ENCODE data around the gene POLR3GL. TPM values are rescaled to one million over a fixed set of nuclear protein-coding genes. Genes with fewer than 3 reads are reported as not detected.

POLR3GL gene
- total RNA-seq, 1 experiment from 2014 or later = 7.9 TPM

DNA sequence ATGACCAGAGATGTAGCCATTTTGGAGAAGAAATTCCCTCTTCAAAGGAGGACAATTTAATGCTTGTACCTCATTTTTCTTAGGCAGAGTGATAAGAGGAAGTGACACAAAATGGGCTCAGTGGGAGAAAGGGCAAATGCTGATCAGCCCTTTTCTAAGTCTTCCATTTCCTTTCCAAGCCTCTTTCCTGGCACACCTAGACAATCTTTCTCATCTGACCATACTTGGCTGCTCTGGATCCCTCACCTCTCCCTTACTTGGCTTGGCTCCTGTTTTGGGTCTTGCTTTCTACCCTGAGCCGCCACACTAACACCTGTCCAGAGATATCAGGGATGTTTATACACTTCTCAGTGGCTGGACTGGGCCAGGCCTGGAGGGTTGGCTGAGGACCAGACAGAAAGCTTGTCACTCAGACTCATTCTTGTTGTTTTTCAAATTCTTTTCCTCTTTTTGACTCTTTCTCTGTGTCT lies 18.8 kb downstream of the POLR3GL start:
- Histone ChIP-seq H4K20me1 (ENCODE audit: control insufficient read depth, insufficient read depth, insufficient read length) (no peaks in the 10 kb centered on the region), H3K14ac (ENCODE audit: insufficient read depth, low read length) (no peak overlapping the region), H3K9me3 (ENCODE audit: control insufficient read depth, low read depth, low read length) (no peaks in the 10 kb centered on the region), H2AK5ac (ENCODE audit: insufficient read length, low read length) (no peak overlapping the region), H3K27me3 (ENCODE audit: insufficient read depth, low read length) (no peaks in the 10 kb centered on the region), H3K18ac (ENCODE audit: insufficient read length, low read depth, low read length) (no peak overlapping the region), H4K91ac (ENCODE audit: insufficient read length, low read depth, low read length) (no peak overlapping the region), H3T11ph (ENCODE audit: low read length) (no peak overlapping the region), H3K23ac (ENCODE audit: insufficient read length, low read depth, low read length) (no peak overlapping the region), H3K9ac (ENCODE audit: extremely low read depth, insufficient read length, low read length) (no peak overlapping the region), H3K79me1 (ENCODE audit: insufficient read depth, low read depth, low read length, poor library complexity, severe bottlenecking) (no peaks in the 10 kb centered on the region), H2BK12ac (ENCODE audit: insufficient read length, low read depth, low read length) (no peak overlapping the region), H2BK120ac (ENCODE audit: low read depth, low read length, poor library complexity, severe bottlenecking) (no peak overlapping the region), H3K4me1 (ENCODE audit: insufficient read depth, low read length) (peaks cover 17% of the 10 kb centered on the region), H3K23me2 (ENCODE audit: insufficient read length, low read depth, low read length, poor library complexity, severe bottlenecking) (no peaks in the 10 kb centered on the region), H2AFZ (ENCODE audit: low read length) (no peak overlapping the region), H3K79me2 (ENCODE audit: insufficient read depth, low read length) (no peaks in the 10 kb centered on the region), H3K56ac (ENCODE audit: insufficient read length, low read depth, low read length) (no peak overlapping the region), H2BK15ac (ENCODE audit: low read depth, low read length) (no peak overlapping the region), H3K4ac (ENCODE audit: low read depth, low read length) (no peak overlapping the region), H2BK5ac (ENCODE audit: insufficient read length, low read length) (no peak overlapping the region), H2BK20ac (ENCODE audit: low read depth, low read length, poor library complexity, severe bottlenecking) (no peak overlapping the region), H4K8ac (replicated peaks; ENCODE audit: insufficient read length, low read depth, low read length) (no peak overlapping the region), H4K5ac (ENCODE audit: insufficient read length, low read depth, low read length) (no peak overlapping the region), H3K27ac (ENCODE audit: insufficient read length, low read depth, low read length) (no peak overlapping the region), H3K4me2 (ENCODE audit: insufficient read depth, insufficient read length, low read length) (no peak overlapping the region)
- Mint-ChIP-seq H3K36me3 (ENCODE audit: insufficient read depth in 1 of 3, low read depth in 3 of 3) (no peaks in the 10 kb centered on the region), H3K27ac (peak overlapping the region in 1 of 3 experiments; percentile 31; a peak in 1 of 7 replicates), H3K4me3 (no peak overlapping the region; a peak in 1 of 5 replicates), H3K4me1 (peaks cover 23 to 28% of the 10 kb centered on the region in 2 experiments), H3K27me3 (ENCODE audit: low read depth) (peaks cover 5% of the 10 kb centered on the region), H3K9me3 (no peaks in the 10 kb centered on the region)
- no peak for DNase-seq
- WGBS (ENCODE audit: extremely low coverage, insufficient read length, low lambda C conversion rate) = no CpG with 5 or more reads among the region's 1 CpG
- TF ChIP-seq, protein P1, sequence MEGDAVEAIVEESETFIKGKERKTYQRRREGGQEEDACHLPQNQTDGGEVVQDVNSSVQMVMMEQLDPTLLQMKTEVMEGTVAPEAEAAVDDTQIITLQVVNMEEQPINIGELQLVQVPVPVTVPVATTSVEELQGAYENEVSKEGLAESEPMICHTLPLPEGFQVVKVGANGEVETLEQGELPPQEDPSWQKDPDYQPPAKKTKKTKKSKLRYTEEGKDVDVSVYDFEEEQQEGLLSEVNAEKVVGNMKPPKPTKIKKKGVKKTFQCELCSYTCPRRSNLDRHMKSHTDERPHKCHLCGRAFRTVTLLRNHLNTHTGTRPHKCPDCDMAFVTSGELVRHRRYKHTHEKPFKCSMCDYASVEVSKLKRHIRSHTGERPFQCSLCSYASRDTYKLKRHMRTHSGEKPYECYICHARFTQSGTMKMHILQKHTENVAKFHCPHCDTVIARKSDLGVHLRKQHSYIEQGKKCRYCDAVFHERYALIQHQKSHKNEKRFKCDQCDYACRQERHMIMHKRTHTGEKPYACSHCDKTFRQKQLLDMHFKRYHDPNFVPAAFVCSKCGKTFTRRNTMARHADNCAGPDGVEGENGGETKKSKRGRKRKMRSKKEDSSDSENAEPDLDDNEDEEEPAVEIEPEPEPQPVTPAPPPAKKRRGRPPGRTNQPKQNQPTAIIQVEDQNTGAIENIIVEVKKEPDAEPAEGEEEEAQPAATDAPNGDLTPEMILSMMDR (conservative IDR thresholded peaks at IDR 0.05) = no peak

Data from H9 (cell line).